H1 (cell line): Measurements from ENCODE around the gene PTPA. TPM values are rescaled to one million over a fixed set of nuclear protein-coding genes. Genes with fewer than 3 reads are reported as not detected.

Experiments used
- ATF3 ChIP-seq: IDR thresholded peaks from 2 replicates; pipeline ENCODE4 v1.6.1; 2011; ENCODE audit warnings: low read depth, mild to moderate bottlenecking, low read length; ENCODE audit not compliant: insufficient read depth
- CTBP2 ChIP-seq: IDR thresholded peaks from 2 replicates; pipeline ENCODE4 v1.7.0; 2011; ENCODE audit warnings: borderline replicate concordance, mild to moderate bottlenecking, moderate library complexity, mixed read lengths, low read length; ENCODE audit not compliant: insufficient read depth, insufficient read length
- KDM4A ChIP-seq: IDR thresholded peaks from one replicate; pipeline ENCODE4 v1.7.1; 2012; ENCODE audit warnings: low read depth, mild to moderate bottlenecking, moderate library complexity, low read length, inconsistent platforms; ENCODE audit not compliant: severe bottlenecking
- MAX ChIP-seq: IDR thresholded peaks from 2 replicates; pipeline ENCODE4 v1.6.1; 2012; ENCODE audit warnings: inconsistent platforms
- PHF8 ChIP-seq: fragments of 200-600 bp; sonication (generic); conservative IDR thresholded peaks from 2 replicates; pipeline ENCODE4 v1.7.1; 2012; ENCODE audit warnings: low read depth, mild to moderate bottlenecking, inconsistent platforms, low read length, moderate library complexity
- RBBP5 ChIP-seq: IDR thresholded peaks from 2 replicates; pipeline ENCODE4 v1.7.1; 2012; ENCODE audit warnings: low read depth, mild to moderate bottlenecking, inconsistent platforms, low read length, moderate library complexity, borderline replicate concordance
- SAP30 ChIP-seq: fragments of 300-600 bp; sonication (generic); IDR thresholded peaks from 2 replicates; pipeline ENCODE4 v1.7.1; 2012; ENCODE audit warnings: low read length, moderate library complexity, mild to moderate bottlenecking, inconsistent platforms; ENCODE audit not compliant: insufficient read depth, insufficient replicate concordance
- SIRT6 ChIP-seq: IDR thresholded peaks from one replicate; pipeline ENCODE4 v1.7.1; 2012; ENCODE audit warnings: low read length, inconsistent platforms
- SIX5 ChIP-seq: IDR thresholded peaks from 2 replicates; pipeline ENCODE4 v1.6.1; 2011; ENCODE audit warnings: mild to moderate bottlenecking, low read depth, low read length
- TAF1 ChIP-seq: IDR thresholded peaks from 2 replicates; pipeline ENCODE4 v1.6.1; 2011; ENCODE audit warnings: mild to moderate bottlenecking, low read depth, low read length
- polyA plus RNA-seq, 7 experiments: library from polyadenylated mRNA; depleted of rRNA in 3 of 7; stranded (reverse) in 5 of 7; unstranded in 2 of 7; fragments of >200 nt in 5 of 7; fragments of 200-250 nt in 2 of 7; gene quantifications; 1 replicate in 5 of 7; 2 replicates in 1 of 7; 4 replicates in 1 of 7; pipeline versions ENCODE4 v1.2.1 to v1.2.3, GENCODE V29; 2011 to 2013; ENCODE audit warnings: missing spikeins in 2 of 7, mixed read lengths in 2 of 7
- total RNA-seq: library from RNA; stranded (reverse); fragmentation: NEBNext Ultra II Directional; extraction: Animal tissue kit (Norgen Biotek cat#: 25700); gene quantifications from 2 replicates; pipeline ENCODE4 v1.2.1, GENCODE V29; 2021

Gene PTPA
- total and polyA plus RNA-seq, 2 of the 8 experiments (the other 6 are each of a cell fraction or from before 2014, with no cell fraction given) = 114 to 145 TPM

GRCh38 chr9:129136446-129137035 lies 25.3 kb downstream of the PTPA start (continued):
- TF ChIP-seq SIX5 (no peak), ATF3 (no peak), RBBP5 (no peak), MAX (no peak), TAF1 (no peak), CTBP2 (no peak), SAP30 (no peak), SIRT6 (no peak), PHF8 (no peak), KDM4A (no peak)
